Measurements from ENCODE around the gene CNN1. TPM values are rescaled to one million over a fixed set of nuclear protein-coding genes. Genes with fewer than 3 reads are reported as not detected.

CNN1 gene
- total and polyA plus RNA-seq, 2 of the 13 experiments (the other 11 are each of a cell fraction or from before 2014, with no cell fraction given), result 0.70 to 1.1 TPM

DNA sequence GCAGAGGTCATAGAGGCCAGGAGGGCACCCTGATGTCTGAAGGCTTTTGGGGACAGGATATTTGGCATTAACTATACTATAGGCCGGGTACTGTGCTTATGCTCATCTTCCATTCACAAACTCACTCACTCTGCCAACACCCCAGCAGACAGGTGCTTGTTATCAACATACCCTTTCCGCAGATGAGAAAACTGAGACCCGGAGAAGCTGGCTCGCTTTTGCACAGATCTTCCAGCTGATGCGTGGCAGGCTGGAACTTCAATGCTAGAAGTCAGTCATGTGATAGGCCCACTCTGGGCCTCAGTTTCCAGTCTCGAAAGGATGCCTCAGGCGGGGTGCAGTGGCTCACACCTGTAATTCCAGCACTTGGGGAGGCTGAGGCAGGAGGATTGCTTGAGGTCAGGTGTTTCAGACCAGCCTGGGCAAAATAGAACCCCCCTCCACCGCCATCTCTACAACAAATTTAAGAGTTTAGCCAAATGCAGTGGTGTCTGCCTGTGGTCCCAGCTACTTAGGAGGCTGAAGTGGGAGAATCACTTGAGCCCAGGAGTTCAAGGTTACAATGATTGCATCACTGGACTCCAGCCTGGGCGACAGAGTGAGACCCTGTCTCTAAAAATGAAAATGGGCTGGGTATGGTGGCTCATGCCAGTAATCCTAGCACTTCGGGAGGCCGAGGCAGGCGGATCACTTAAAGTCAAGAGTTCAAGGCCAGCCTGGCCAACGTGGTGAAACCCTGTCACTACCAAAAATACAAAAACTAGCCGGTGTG lies 9.5 kb downstream of the CNN1 start:
- H3K27ac ChIP-seq (ENCODE audit: extremely low read length, insufficient read depth, low read length), result no peak overlapping the region
- H3K9me3 ChIP-seq (ENCODE audit: low read length), result no peaks in the 10 kb centered on the region
- peaks cover 12% of the 10 kb centered on the region for H3K4me1 ChIP-seq (ENCODE audit: insufficient read depth, low read length)
- peak overlapping the region; percentile 18; the same call in 1 of the 2 replicates for H3K4me2 ChIP-seq (ENCODE audit: low read depth, low read length)
- no peak for ATAC-seq
- H4K20me1 ChIP-seq (ENCODE audit: insufficient read depth, low read length), result no peaks in the 10 kb centered on the region
- no peak for FAIRE-seq
- no peak overlapping the region for H3K4me3 ChIP-seq (replicated peaks in 1 of 3; ENCODE audit: insufficient read depth in 1 of 3, low read depth in 2 of 3, low read length in 3 of 3)
- BruUV-seq (replicated peaks), result no TSS peak
- H3K36me3 ChIP-seq (replicated peaks in 1 of 2; ENCODE audit: control insufficient read depth in 1 of 2, insufficient read depth in 2 of 2, low read length in 2 of 2), result no peaks in the 10 kb centered on the region; a peak in 3 of 5 replicates
- intact Hi-C loops (cut with micrococcal nuclease; ENCODE audit: unreplicated experiment) (no loop called here), in situ Hi-C loops (cut with HindIII; ENCODE audit: extremely low pct_ligation_motif_present, low pct_unique_long_range_greater_than_20kb) (no loop called here)
- POLR2A ChIA-PET, result interaction anchor here (1.3 to 1.4 kb wide), 2 partner anchors 11 to 12 kb away, joined by 3 to 7 read pairs; partner anchors contain the start of gene ELOF1
- 40% methylated on average over 13 of the region's 14 CpGs for WGBS (ENCODE audit: low lambda C conversion rate)
- no peaks in the 10 kb centered on the region for H3K79me2 ChIP-seq (ENCODE audit: insufficient read depth, low read length)
- CTCF ChIA-PET (ENCODE audit: low intra/inter-chr PET ratio, low total read pairs), result no interaction called here
- no peak overlapping the region for H2AFZ ChIP-seq (ENCODE audit: low read length)
- no peak overlapping the region for H3K9ac ChIP-seq (ENCODE audit: insufficient read depth, low read depth, low read length)
- no peak for DNase-seq (ENCODE audit: low spot score)
- no peaks in the 10 kb centered on the region for H3K27me3 ChIP-seq (ENCODE audit: control insufficient read depth in 1 of 2, insufficient read depth in 2 of 2, low read length in 2 of 2)
- TF ChIP-seq CHD2 (IDR thresholded peaks at IDR 0.05; ENCODE audit: low read depth, low read length), result no peak
- TF ChIP-seq, protein P1, sequence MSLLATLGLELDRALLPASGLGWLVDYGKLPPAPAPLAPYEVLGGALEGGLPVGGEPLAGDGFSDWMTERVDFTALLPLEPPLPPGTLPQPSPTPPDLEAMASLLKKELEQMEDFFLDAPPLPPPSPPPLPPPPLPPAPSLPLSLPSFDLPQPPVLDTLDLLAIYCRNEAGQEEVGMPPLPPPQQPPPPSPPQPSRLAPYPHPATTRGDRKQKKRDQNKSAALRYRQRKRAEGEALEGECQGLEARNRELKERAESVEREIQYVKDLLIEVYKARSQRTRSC (CRISPR knock-in tag; IDR thresholded peaks at IDR 0.05; ENCODE audit: low read depth), result no peak
- TF ChIP-seq ZBTB42 (CRISPR knock-in tag; IDR thresholded peaks at IDR 0.05), result no peak
- no peak for TF ChIP-seq ZNF552 (CRISPR knock-in tag; IDR thresholded peaks at IDR 0.05; ENCODE audit: borderline replicate concordance)
- no peak for TF ChIP-seq ZSCAN22 (CRISPR knock-in tag; IDR thresholded peaks at IDR 0.05)
- TF ChIP-seq, protein P2, sequence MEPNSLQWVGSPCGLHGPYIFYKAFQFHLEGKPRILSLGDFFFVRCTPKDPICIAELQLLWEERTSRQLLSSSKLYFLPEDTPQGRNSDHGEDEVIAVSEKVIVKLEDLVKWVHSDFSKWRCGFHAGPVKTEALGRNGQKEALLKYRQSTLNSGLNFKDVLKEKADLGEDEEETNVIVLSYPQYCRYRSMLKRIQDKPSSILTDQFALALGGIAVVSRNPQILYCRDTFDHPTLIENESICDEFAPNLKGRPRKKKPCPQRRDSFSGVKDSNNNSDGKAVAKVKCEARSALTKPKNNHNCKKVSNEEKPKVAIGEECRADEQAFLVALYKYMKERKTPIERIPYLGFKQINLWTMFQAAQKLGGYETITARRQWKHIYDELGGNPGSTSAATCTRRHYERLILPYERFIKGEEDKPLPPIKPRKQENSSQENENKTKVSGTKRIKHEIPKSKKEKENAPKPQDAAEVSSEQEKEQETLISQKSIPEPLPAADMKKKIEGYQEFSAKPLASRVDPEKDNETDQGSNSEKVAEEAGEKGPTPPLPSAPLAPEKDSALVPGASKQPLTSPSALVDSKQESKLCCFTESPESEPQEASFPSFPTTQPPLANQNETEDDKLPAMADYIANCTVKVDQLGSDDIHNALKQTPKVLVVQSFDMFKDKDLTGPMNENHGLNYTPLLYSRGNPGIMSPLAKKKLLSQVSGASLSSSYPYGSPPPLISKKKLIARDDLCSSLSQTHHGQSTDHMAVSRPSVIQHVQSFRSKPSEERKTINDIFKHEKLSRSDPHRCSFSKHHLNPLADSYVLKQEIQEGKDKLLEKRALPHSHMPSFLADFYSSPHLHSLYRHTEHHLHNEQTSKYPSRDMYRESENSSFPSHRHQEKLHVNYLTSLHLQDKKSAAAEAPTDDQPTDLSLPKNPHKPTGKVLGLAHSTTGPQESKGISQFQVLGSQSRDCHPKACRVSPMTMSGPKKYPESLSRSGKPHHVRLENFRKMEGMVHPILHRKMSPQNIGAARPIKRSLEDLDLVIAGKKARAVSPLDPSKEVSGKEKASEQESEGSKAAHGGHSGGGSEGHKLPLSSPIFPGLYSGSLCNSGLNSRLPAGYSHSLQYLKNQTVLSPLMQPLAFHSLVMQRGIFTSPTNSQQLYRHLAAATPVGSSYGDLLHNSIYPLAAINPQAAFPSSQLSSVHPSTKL (CRISPR knock-in tag; IDR thresholded peaks at IDR 0.05), result peak; percentile 22; the same call in 1 of the 2 replicates
- TF ChIP-seq, protein P3, sequence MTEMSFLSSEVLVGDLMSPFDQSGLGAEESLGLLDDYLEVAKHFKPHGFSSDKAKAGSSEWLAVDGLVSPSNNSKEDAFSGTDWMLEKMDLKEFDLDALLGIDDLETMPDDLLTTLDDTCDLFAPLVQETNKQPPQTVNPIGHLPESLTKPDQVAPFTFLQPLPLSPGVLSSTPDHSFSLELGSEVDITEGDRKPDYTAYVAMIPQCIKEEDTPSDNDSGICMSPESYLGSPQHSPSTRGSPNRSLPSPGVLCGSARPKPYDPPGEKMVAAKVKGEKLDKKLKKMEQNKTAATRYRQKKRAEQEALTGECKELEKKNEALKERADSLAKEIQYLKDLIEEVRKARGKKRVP (CRISPR knock-in tag; IDR thresholded peaks at IDR 0.05), result no peak; a peak in 1 of 4 replicates
- TF ChIP-seq CREM (IDR thresholded peaks at IDR 0.05), result no peak
- TF ChIP-seq CREM (CRISPR knock-in tag; IDR thresholded peaks at IDR 0.05), result no peak
- TF ChIP-seq ZBTB8A (CRISPR knock-in tag; IDR thresholded peaks at IDR 0.05; ENCODE audit: borderline replicate concordance, low read depth), result no peak
- TF ChIP-seq PLRG1 (conservative IDR thresholded peaks at IDR 0.05), result no peak
- no peak for TF ChIP-seq TAF15 (IDR thresholded peaks at IDR 0.05; ENCODE audit: low read depth, low read length, poor library complexity, severe bottlenecking)
- TF ChIP-seq TEAD2 (CRISPR knock-in tag; IDR thresholded peaks at IDR 0.05), result no peak
- TF ChIP-seq, protein P4, sequence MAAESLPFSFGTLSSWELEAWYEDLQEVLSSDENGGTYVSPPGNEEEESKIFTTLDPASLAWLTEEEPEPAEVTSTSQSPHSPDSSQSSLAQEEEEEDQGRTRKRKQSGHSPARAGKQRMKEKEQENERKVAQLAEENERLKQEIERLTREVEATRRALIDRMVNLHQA (CRISPR knock-in tag; IDR thresholded peaks at IDR 0.05), result no peak
- TF ChIP-seq EP300 (IDR thresholded peaks at IDR 0.05; ENCODE audit: low read depth in 2 of 2, low read length in 2 of 2), result no peak
- no peak for TF ChIP-seq EP300 (CRISPR knock-in tag; IDR thresholded peaks at IDR 0.05; ENCODE audit: borderline replicate concordance)

Data from HepG2 (cell line).